Measurements from ENCODE around the gene TMEM9. TPM values are rescaled to one million over a fixed set of nuclear protein-coding genes. Genes with fewer than 3 reads are reported as not detected.
A peak's percentile ranks its signal among the peaks of the same experiment; 100 is the strongest.

The TMEM9 gene
- total and polyA plus RNA-seq, 2 donors (not counting 3 experiments of a cell fraction or from before 2014, with no cell fraction given), result 39.3 to 96.1 TPM

DNA sequence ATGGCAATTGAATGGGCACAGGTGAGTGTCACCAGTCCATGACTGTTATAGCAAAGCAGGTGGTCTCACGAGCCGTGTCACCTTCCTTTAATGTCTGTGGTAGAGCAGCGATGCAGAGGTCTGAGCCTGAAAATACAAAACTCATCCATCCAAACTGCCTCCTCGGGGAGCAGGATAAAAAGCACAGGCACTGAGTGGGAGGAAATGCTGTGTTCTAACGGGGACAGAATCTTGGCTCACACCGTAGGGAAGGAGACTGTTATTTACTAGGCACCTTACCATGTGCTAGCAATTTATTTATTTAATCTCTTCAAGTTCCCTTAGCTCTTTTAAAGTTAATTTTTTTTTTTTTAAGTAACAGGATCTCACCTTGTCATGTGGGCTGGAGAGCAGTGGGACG is 28.5 kb downstream of the TMEM9 start:
- Histone ChIP-seq H3K4me2 (ENCODE audit: insufficient read depth, low read length) (no peak overlapping the region), H3K4me1 (ENCODE audit: control insufficient read depth, extremely low read depth, insufficient read depth, low read length) (no peaks in the 10 kb centered on the region), H3K27me3 (ENCODE audit: control insufficient read depth in 2 of 2, insufficient read depth in 2 of 2, low read length in 2 of 2) (peaks cover 18 to 19% of the 10 kb centered on the region in 2 experiments), H3K9me1 (replicated peaks; ENCODE audit: control insufficient read depth, extremely low read depth, insufficient read depth, low read length) (no peaks in the 10 kb centered on the region), H2AFZ (ENCODE audit: low read depth, low read length) (no peak overlapping the region), H4K20me1 (replicated peaks; ENCODE audit: control insufficient read depth, extremely low read depth, insufficient read depth, low read length) (no peaks in the 10 kb centered on the region), H3K27ac (ENCODE audit: insufficient read depth, low read depth, low read length) (no peak overlapping the region), H3K9ac (replicated peaks; ENCODE audit: extremely low read depth, insufficient read depth, low read length) (no peak overlapping the region), H3K4me3 (replicated peaks in 1 of 3; ENCODE audit: insufficient read depth in 1 of 3, low read depth in 1 of 3, low read length in 3 of 3) (no peak overlapping the region), H3K9me3 (replicated peaks; ENCODE audit: control insufficient read depth, insufficient read depth, low read length) (no peaks in the 10 kb centered on the region), H3K79me2 (ENCODE audit: control insufficient read depth, insufficient read depth, low read length) (no peaks in the 10 kb centered on the region), H3K36me3 (ENCODE audit: control insufficient read depth in 2 of 2, extremely low read depth in 1 of 2, insufficient read depth in 2 of 2, low read length in 2 of 2) (no peaks in the 10 kb centered on the region)
- POLR2A ChIA-PET, result no interaction called here
- no peak for FAIRE-seq
- intact Hi-C loops (cut with micrococcal nuclease) (no loop called here), dilution Hi-C loops (cut with MboI; ENCODE audit: extremely low pct_ligation_motif_present, low sequenced_read_pairs) (no loop called here)
- CTCF ChIA-PET, result interaction anchor here (0.7 to 1.6 kb wide), 3 partner anchors 11 to 154 kb away, joined by 3 to 5 read pairs (median 4); partner anchors contain the start of gene TMEM9
- no TSS peak for BruUV-seq (replicated peaks)
- no peak for DNase-seq (ENCODE audit: low read depth, low spot score)
- TF ChIP-seq, protein P1, sequence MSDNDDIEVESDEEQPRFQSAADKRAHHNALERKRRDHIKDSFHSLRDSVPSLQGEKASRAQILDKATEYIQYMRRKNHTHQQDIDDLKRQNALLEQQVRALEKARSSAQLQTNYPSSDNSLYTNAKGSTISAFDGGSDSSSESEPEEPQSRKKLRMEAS (IDR thresholded peaks at IDR 0.05; ENCODE audit: insufficient read depth, insufficient read length), result no peak
- no peak for TF ChIP-seq JUN (IDR thresholded peaks at IDR 0.05; ENCODE audit: borderline replicate concordance, insufficient read depth, insufficient read length, low read depth)
- TF ChIP-seq, protein P2, sequence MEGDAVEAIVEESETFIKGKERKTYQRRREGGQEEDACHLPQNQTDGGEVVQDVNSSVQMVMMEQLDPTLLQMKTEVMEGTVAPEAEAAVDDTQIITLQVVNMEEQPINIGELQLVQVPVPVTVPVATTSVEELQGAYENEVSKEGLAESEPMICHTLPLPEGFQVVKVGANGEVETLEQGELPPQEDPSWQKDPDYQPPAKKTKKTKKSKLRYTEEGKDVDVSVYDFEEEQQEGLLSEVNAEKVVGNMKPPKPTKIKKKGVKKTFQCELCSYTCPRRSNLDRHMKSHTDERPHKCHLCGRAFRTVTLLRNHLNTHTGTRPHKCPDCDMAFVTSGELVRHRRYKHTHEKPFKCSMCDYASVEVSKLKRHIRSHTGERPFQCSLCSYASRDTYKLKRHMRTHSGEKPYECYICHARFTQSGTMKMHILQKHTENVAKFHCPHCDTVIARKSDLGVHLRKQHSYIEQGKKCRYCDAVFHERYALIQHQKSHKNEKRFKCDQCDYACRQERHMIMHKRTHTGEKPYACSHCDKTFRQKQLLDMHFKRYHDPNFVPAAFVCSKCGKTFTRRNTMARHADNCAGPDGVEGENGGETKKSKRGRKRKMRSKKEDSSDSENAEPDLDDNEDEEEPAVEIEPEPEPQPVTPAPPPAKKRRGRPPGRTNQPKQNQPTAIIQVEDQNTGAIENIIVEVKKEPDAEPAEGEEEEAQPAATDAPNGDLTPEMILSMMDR (IDR thresholded peaks at IDR 0.05; ENCODE audit: extremely low read depth in 1 of 2, insufficient read depth in 1 of 2, low read depth in 1 of 2, low read length in 2 of 2), result no peak

DNA sequence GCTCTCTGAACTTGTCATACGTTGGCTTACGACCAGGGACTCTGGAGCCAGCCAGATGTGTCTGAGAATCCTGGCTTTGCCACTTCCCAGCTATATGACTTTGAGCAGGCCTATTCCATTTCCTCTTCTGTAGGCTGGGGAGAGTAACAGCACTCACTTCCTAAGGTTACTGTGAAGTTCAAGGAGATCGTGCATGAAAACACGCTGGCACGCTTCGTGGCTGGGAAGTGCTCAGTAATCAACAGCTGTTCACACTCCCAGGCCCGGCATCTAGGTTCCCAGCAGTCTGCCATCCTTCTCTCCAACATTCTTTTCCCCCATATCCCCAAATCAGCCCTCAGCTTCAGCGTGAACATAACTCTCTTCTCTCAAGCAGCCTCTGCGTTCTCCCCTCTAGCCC is 29.3 kb downstream of the TMEM9 start:
- FAIRE-seq, result no peak

More for the DNA sequence above, 29.3 kb downstream of the TMEM9 start:
- Histone ChIP-seq H3K4me1 (ENCODE audit: control insufficient read depth, extremely low read depth, insufficient read depth, low read length) (no peaks in the 10 kb centered on the region), H3K9ac (replicated peaks; ENCODE audit: extremely low read depth, insufficient read depth, low read length) (no peak overlapping the region), H3K27ac (ENCODE audit: insufficient read depth, low read depth, low read length) (no peak overlapping the region), H3K79me2 (ENCODE audit: control insufficient read depth, insufficient read depth, low read length) (no peaks in the 10 kb centered on the region), H3K9me3 (replicated peaks; ENCODE audit: control insufficient read depth, insufficient read depth, low read length) (no peaks in the 10 kb centered on the region), H3K4me2 (ENCODE audit: insufficient read depth, low read length) (no peak overlapping the region), H2AFZ (ENCODE audit: low read depth, low read length) (no peak overlapping the region), H3K36me3 (ENCODE audit: control insufficient read depth in 2 of 2, extremely low read depth in 1 of 2, insufficient read depth in 2 of 2, low read length in 2 of 2) (no peaks in the 10 kb centered on the region), H3K4me3 (replicated peaks in 1 of 3; ENCODE audit: insufficient read depth in 1 of 3, low read depth in 1 of 3, low read length in 3 of 3) (no peak overlapping the region), H3K9me1 (replicated peaks; ENCODE audit: control insufficient read depth, extremely low read depth, insufficient read depth, low read length) (no peaks in the 10 kb centered on the region), H4K20me1 (replicated peaks; ENCODE audit: control insufficient read depth, extremely low read depth, insufficient read depth, low read length) (no peaks in the 10 kb centered on the region), H3K27me3 (ENCODE audit: control insufficient read depth in 2 of 2, insufficient read depth in 2 of 2, low read length in 2 of 2) (peaks cover 22 to 23% of the 10 kb centered on the region in 2 experiments)
- ChIA-PET POLR2A (no interaction called here), CTCF (interaction anchor here (0.9 to 1.6 kb wide), 2 partner anchors 8 to 10 kb away, joined by 4 to 5 read pairs; no protein-coding TSS in a partner anchor)
- peak; percentile 42 for DNase-seq (ENCODE audit: low read depth, low spot score)
- no TSS peak for BruUV-seq (replicated peaks)
- dilution Hi-C loops (cut with MboI; ENCODE audit: extremely low pct_ligation_motif_present, low sequenced_read_pairs), result no loop called here
- intact Hi-C loops (cut with micrococcal nuclease), result no loop called here
- TF ChIP-seq EZH2 (IDR thresholded peaks at IDR 0.05; ENCODE audit: borderline replicate concordance, low read depth, low read length, severe bottlenecking) (no peak), GATA2 (IDR thresholded peaks at IDR 0.05; ENCODE audit: insufficient read depth, insufficient read length, low read depth, low read length) (no peak), POLR2AphosphoS5 (IDR thresholded peaks at IDR 0.05; ENCODE audit: insufficient read depth, low read depth, low read length) (no peak), MYC (IDR thresholded peaks at IDR 0.05; ENCODE audit: low read depth, low read length) (no peak), POLR2A (IDR thresholded peaks at IDR 0.05; ENCODE audit: low read depth, low read length) (no peak)
